GM19328 (cell line): ENCODE data around the gene DMRTC2.

Experiments
- ATAC-seq: cut with Tn5 transposase; IDR thresholded peaks from one replicate; pipeline ENCODE4 v1.9.1; 2021; ENCODE audit warnings: mild to moderate bottlenecking, moderate library complexity; ENCODE audit not compliant: unreplicated experiment

DMRTC2 gene

DNA sequence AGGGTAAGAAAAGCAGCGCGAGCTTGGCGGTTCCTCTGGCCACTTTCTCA, at the start of gene DMRTC2:
Gene DMRTC2, plus strand, starts transcription at position 42 of the 50 bp plus-strand sequence. CDS start 2,387 bp downstream, outside the sequence.
- ATAC-seq, result no peak

DNA sequence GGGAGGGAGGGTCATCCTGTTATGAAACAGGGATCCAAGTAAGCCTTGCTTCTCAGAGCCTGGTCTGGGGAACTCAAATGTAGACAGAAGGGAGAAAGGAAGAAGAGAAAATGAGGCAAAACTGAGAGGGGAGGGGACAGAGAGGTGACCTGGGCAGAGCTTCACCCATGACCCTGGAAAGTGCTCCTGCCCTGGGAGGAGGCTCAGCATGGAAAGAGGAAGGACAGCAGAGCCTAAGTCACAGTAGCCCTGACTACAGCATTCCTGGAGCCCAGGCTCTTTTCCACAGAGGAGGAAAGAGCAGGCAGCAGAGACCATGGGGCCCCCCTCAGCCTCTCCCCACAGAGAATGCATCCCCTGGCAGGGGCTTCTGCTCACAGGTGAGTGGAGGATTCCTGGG, 48.5 kb upstream of the DMRTC2 start, which contains the start of gene CEACAM3:
Gene CEACAM3, plus strand, starts transcription at position 226 of the 400 bp plus-strand sequence. Its CDS starts 91 bp downstream, at position 317.
- ATAC-seq, result no peak

DNA sequence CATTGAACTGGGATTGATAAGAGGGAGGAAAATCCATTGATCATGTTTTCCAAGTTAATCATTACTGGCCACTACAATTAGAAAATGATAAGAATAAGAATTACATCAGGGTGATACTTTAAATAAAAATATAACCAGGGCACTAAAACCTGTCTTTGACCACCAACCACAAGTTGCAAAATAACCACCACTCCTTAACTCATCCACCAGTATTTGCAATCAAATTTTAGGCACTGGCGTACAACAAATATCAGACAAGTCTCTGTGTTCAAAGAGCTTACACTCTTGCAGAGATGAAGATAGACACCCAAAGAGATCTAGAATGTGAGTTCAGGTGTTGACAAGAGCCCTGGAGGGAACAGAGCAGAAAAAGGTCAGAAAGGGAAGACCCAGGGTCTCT, 47.9 kb upstream of the DMRTC2 start:
- no peak for ATAC-seq

DNA sequence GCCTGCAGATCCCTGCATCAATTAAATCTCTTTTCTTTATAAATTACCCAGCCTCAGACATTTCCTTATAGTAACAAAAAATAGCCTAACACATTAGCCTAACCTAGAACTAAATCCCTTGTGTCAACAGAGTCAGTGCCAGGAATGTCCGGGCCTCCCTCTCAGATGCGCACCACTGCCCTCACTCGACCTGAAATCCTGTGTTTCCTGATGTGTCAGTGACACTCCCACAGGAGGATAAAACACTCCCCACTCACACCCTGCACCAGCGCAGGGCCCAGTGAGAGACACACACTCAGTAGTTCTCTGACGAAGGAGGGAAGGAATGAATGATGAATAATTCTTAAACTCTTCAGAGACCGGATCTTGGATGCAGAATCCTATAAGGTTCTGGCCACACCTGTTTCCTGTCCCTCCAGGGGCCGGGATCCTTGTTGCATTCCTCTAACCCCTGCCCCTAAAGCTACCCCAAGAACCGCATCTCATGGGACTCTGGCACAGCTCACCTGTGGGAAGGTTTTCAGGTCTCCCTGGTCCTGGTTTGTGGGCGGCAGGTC, 45.3 kb upstream of the DMRTC2 start:
- ATAC-seq, result no peak

DNA sequence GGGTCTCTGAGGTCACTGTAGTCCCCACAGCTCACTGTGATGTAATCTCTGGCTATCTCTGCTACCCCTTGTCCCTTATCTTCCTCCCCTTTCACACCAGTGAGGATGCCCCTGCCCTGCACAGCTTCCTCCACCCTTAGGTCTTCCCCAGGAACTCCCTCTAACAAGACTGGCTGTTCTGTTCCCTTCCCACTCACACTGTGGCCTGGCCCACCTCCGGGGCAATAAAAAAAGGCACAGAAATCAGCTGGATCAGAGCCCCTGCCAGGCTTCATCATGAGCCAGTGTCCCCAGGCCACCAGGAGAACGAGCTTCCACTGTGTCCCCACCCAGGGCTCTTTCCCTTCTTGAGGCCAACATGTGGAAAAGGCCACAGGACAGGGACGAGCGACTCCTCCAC, 43.8 kb upstream of the DMRTC2 start:
- no peak for ATAC-seq

GRCh38 chr19:41801792-41802211, 43.0 kb upstream of the DMRTC2 start:
- ATAC-seq, result no peak

GRCh38 chr19:41802770-41803169, 42.1 kb upstream of the DMRTC2 start:
- no peak for ATAC-seq

- no peak for ATAC-seq
Observed at GRCh38 chr19:41804336-41804735, 40.5 kb upstream of the DMRTC2 start.

- ATAC-seq, result no peak
Observed at GRCh38 chr19:41807176-41807575, 37.7 kb upstream of the DMRTC2 start.

GRCh38 chr19:41808663-41809566, 35.9 kb upstream of the DMRTC2 start:
- ATAC-seq, result no peak

- ATAC-seq, result no peak
Observed at GRCh38 chr19:41810301-41810700, 34.5 kb upstream of the DMRTC2 start.

- no peak for ATAC-seq
Observed at GRCh38 chr19:41811036-41811435, 33.8 kb upstream of the DMRTC2 start.

DNA sequence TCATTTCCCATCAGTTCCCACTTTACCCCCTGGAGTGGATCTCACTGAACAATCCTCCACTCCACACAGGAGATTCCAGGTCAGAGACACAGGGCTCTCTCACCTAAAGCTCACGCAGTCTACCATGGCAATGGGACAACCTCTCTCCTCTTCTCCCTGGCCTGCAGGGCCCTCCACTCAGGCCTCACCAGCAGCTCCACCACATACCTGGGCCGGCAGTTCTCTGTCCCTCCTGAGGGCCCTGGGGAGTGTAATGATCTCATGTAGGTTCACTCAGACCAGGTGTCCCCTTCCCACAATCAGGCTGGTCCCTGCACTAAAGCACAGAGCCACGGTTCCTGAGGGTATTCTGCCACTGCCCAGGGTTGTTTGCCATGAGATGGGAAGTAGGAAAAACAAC, 32.9 kb upstream of the DMRTC2 start:
- no peak for ATAC-seq

- ATAC-seq, result no peak
Observed at GRCh38 chr19:41813911-41814310, 30.9 kb upstream of the DMRTC2 start.

DNA sequence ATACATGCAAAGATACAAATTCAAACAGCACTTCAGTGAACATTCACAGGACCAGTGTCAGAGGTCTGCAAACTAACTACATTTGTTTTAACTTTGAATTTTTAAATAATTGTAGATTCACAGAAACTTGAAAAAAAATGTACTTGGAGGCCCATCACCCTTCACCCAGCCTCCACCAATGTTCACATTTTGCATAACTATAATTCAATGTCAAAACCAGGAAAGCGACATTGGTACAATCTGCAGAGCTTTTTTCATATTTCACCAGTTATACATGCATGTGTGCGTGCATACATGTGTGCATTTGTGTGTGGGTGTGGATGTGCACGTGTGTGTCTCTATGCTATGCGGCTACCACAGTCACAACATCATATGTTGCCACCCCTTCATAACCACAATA, 29.5 kb upstream of the DMRTC2 start:
- ATAC-seq, result no peak

DNA sequence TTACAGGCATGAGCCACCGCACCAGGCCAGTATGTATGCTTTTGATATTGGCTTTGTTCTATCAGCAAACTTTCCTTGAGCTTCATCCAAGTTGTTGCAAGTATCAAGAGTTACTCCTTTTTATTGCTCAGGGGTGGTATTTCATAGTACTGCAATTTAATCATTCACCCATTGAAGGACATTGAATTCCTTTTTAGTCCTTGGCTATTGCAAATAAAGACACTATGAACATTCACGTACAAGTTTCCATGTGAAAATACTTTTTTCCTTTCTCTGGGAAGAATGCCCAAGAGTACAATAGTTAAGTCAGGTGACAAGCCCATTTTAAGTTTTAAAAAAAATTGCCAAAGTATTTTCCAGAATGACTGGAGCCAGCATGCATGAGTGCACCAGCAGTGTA, 28.1 kb upstream of the DMRTC2 start:
- ATAC-seq, result no peak

GRCh38 chr19:41821003-41821735, 23.7 kb upstream of the DMRTC2 start:
- ATAC-seq, result no peak

- ATAC-seq, result no peak
Observed at GRCh38 chr19:41837981-41838708, 6.7 kb upstream of the DMRTC2 start.

DNA sequence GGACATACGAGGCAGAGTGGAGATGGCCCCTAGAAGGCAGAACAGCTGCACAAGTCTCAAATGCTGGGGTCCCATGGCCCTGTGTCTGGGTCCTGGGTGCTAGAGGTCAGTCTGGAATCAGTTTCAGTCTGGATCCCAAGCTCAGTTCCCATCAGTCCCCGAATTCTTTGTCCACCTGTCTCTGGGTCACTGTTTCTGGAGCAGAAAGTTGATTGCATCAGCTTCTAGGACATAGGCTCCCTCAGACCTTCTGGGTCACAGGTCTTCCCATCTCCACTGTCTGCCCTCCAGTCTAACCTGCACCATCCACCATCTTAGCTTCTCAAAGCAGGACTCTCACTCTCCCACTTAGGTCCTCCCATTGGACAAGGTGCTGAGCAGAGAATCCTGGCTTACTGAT, 5.6 kb upstream of the DMRTC2 start:
- no peak for ATAC-seq

- no peak for ATAC-seq
Observed at GRCh38 chr19:41843371-41843770, 1.5 kb upstream of the DMRTC2 start.

DNA sequence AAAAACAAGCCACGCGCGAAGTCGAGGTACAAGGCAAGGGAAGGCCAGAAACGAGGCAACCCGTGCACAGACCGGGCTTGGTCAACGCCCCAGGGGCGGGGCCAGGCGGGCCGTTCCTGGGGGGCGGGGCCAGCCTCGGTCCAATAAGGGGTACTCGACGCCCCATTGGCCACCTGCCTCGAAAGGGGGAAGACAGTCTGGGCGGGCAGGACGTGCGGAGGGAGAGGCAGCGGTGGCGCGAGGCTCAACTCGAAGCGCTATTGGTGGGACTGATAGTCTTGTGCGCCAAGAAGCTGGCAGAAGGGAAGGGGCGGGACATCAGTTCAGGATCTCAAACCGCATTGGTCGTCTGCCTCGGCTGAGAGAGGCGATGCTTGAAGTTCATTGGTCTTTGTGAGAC, 241 bp upstream of the DMRTC2 start, which contains the start of gene LYPD4:
Gene LYPD4, minus strand, starts transcription at position 83 of the 400 bp plus-strand sequence. CDS start 5,398 bp downstream, outside the sequence.
- ATAC-seq, result no peak
